HepG2 (cell line): ENCODE measurements around the gene GPR62. TPM values are rescaled to one million over a fixed set of nuclear protein-coding genes. Genes with fewer than 3 reads are reported as not detected.

Experiments
- AHR ChIP-seq: IDR thresholded peaks from 2 replicates; pipeline ENCODE4 v1.6.1; 2018; ENCODE audit warnings: missing genetic modification reagents, missing compliant biosample characterization
- ATRX ChIP-seq: sonication (generic); formaldehyde crosslinking; IDR thresholded peaks from 2 replicates; pipeline ENCODE4 v1.4.0; 2020; ENCODE audit warnings: missing genetic modification reagents, borderline replicate concordance
- CEBPG ChIP-seq: IDR thresholded peaks from 2 replicates; pipeline ENCODE4 v1.6.1; 2016
- GATAD1 ChIP-seq: IDR thresholded peaks from 2 replicates; pipeline ENCODE4 v1.6.1; 2016; ENCODE audit warnings: missing genetic modification reagents, missing compliant biosample characterization
- HOXA7 ChIP-seq: sonication (generic); formaldehyde crosslinking; IDR thresholded peaks from 2 replicates; pipeline ENCODE4 v1.8.1; 2022; ENCODE audit warnings: mild to moderate bottlenecking, missing genetic modification reagents, moderate library complexity
- ISL2 ChIP-seq: sonication (generic); formaldehyde crosslinking; IDR thresholded peaks from 2 replicates; pipeline ENCODE4 v1.5.0; 2020; ENCODE audit warnings: missing genetic modification reagents
- KDM3A ChIP-seq: IDR thresholded peaks from 2 replicates; pipeline ENCODE4 v1.6.1; 2018; ENCODE audit warnings: low read depth, missing compliant biosample characterization
- MIER3 ChIP-seq: IDR thresholded peaks from 2 replicates; pipeline ENCODE4 v1.6.1; 2016; ENCODE audit warnings: missing compliant biosample characterization, borderline replicate concordance
- MTA1 ChIP-seq: sonication (generic); formaldehyde crosslinking; IDR thresholded peaks from 2 replicates; pipeline ENCODE4 v1.4.0; 2020; ENCODE audit warnings: missing genetic modification reagents, mild to moderate bottlenecking, borderline replicate concordance
- NCOA1 ChIP-seq: sonication (generic); formaldehyde crosslinking; IDR thresholded peaks from 2 replicates; pipeline ENCODE4 v1.9.0; 2021; ENCODE audit warnings: missing genetic modification reagents
- SCMH1 ChIP-seq: sonication (generic); formaldehyde crosslinking; IDR thresholded peaks from 2 replicates; pipeline ENCODE4 v1.9.0; 2021; ENCODE audit warnings: missing genetic modification reagents, mild to moderate bottlenecking, borderline replicate concordance
- YEATS4 ChIP-seq: sonication (generic); formaldehyde crosslinking; IDR thresholded peaks from 2 replicates; pipeline ENCODE4 v1.4.0; 2020; ENCODE audit warnings: missing genetic modification reagents, borderline replicate concordance
- ZKSCAN1 ChIP-seq: fragments of 150-350 bp; IDR thresholded peaks from 2 replicates; pipeline ENCODE4 v1.6.1; 2014; ENCODE audit warnings: low read length
- ZNF20 ChIP-seq: sonication (generic); formaldehyde crosslinking; IDR thresholded peaks from 2 replicates; pipeline ENCODE4 v1.4.0; 2020; ENCODE audit warnings: mild to moderate bottlenecking, moderate library complexity, missing genetic modification reagents
- ZNF234 ChIP-seq: sonication (generic); formaldehyde crosslinking; conservative IDR thresholded peaks from 2 replicates; pipeline ENCODE4 v1.5.1; 2020; ENCODE audit warnings: mild to moderate bottlenecking, missing genetic modification reagents
- ZNF501 ChIP-seq: sonication (generic); formaldehyde crosslinking; IDR thresholded peaks from 2 replicates; pipeline ENCODE4 v1.5.1; 2020; ENCODE audit warnings: mild to moderate bottlenecking, moderate library complexity, missing genetic modification reagents
- ZNF709 ChIP-seq: sonication (generic); formaldehyde crosslinking; IDR thresholded peaks from 2 replicates; pipeline ENCODE4 v1.5.0; 2020; ENCODE audit warnings: mild to moderate bottlenecking, missing genetic modification reagents
- ZNF777 ChIP-seq: sonication (generic); formaldehyde crosslinking; IDR thresholded peaks from 2 replicates; pipeline ENCODE4 v1.4.0; 2020; ENCODE audit warnings: missing genetic modification reagents
- polyA plus RNA-seq, 8 experiments: library from polyadenylated mRNA; depleted of rRNA in 3 of 8; stranded (reverse) in 7 of 8; unstranded in 1 of 8; fragments of >200 nt; fragmentation: Illumina TruSeq in 4 of 8; extraction: Trizol in 4 of 8; gene quantifications; 2 replicates each; pipeline versions ENCODE4 v1.2.1 to v1.2.3, GENCODE V29; 2011 to 2016; ENCODE audit warnings: low read depth in 4 of 8, missing spikeins in 1 of 8, mixed read lengths in 1 of 8; ENCODE audit not compliant: insufficient read depth in 1 of 8
- total RNA-seq, 5 experiments: library from RNA; depleted of rRNA; stranded (reverse); fragments of >200 nt; fragmentation: Illumina TruSeq; extraction: Trizol; gene quantifications; 2 replicates each; pipeline ENCODE4 v1.2.3, GENCODE V29; 2016; ENCODE audit warnings: low read depth in 1 of 5
- TF ChIP-seq, protein P1 (sequence below): IDR thresholded peaks from 2 replicates; pipeline ENCODE4 v1.6.1; 2012; ENCODE audit warnings: low read length, improper control_type of control experiment
- TF ChIP-seq, protein P2 (sequence below): sonication (generic); formaldehyde crosslinking; IDR thresholded peaks from 2 replicates; pipeline ENCODE4 v1.8.1; 2023; ENCODE audit warnings: mild to moderate bottlenecking, missing genetic modification reagents, borderline replicate concordance
- TF ChIP-seq, protein P3 (sequence below): sonication (generic); formaldehyde crosslinking; IDR thresholded peaks from 2 replicates; pipeline ENCODE4 v1.4.0; 2020; ENCODE audit warnings: missing genetic modification reagents, mild to moderate bottlenecking, borderline replicate concordance
- TF ChIP-seq, protein P4 (sequence below): IDR thresholded peaks from 2 replicates; pipeline ENCODE4 v1.4.0; 2020; ENCODE audit warnings: mild to moderate bottlenecking, missing genetic modification reagents

Gene GPR62
- total and polyA plus RNA-seq, 2 of the 13 experiments (the other 11 are each of a cell fraction or from before 2014, with no cell fraction given), result not detected

DNA sequence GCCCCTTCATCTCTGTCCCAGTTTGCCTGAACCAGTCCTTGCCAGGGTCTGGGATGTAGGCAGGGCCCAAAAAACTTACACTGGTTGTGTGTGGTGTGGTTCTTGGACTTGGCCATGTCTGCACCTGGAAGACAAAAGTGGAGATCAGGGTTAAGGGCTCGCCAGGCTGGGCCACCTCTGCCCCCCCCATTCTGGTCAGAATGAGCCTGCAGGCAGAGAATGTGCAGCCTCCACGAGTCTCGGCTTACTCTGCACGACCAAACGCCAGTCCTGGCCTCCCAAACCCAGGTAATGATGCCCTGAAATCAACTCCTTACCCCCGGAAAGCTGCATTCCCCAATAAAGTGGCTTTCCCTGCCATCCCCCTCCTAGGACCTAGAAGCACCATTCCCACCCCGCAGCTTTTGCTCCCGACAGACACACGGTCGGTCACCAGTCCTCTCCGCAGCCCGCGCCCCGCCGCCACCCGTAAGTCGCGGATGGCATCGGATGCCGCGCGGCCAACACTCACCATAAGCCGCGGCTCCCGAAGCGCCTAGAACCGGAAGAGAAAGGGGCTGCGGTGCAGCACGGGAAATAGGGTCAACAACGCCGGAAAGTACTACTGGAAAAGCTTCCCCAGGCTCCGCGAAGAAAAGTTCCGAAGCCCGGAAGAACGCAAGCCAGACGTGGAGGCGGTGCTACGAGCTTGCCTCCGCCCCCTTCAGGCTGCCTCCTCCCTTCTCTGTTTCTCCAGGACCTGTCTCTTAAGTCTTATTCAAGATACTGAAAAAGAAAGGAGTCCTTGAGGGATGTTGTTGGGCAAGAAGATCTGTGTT is 40.4 kb downstream of the GPR62 start, which contains the start of gene RPL29 (continued):
- TF ChIP-seq, protein P1, sequence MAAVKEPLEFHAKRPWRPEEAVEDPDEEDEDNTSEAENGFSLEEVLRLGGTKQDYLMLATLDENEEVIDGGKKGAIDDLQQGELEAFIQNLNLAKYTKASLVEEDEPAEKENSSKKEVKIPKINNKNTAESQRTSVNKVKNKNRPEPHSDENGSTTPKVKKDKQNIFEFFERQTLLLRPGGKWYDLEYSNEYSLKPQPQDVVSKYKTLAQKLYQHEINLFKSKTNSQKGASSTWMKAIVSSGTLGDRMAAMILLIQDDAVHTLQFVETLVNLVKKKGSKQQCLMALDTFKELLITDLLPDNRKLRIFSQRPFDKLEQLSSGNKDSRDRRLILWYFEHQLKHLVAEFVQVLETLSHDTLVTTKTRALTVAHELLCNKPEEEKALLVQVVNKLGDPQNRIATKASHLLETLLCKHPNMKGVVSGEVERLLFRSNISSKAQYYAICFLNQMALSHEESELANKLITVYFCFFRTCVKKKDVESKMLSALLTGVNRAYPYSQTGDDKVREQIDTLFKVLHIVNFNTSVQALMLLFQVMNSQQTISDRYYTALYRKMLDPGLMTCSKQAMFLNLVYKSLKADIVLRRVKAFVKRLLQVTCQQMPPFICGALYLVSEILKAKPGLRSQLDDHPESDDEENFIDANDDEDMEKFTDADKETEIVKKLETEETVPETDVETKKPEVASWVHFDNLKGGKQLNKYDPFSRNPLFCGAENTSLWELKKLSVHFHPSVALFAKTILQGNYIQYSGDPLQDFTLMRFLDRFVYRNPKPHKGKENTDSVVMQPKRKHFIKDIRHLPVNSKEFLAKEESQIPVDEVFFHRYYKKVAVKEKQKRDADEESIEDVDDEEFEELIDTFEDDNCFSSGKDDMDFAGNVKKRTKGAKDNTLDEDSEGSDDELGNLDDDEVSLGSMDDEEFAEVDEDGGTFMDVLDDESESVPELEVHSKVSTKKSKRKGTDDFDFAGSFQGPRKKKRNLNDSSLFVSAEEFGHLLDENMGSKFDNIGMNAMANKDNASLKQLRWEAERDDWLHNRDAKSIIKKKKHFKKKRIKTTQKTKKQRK, result no peak
- TF ChIP-seq ZNF20 (CRISPR knock-in tag), result no peak
- TF ChIP-seq, protein P2, sequence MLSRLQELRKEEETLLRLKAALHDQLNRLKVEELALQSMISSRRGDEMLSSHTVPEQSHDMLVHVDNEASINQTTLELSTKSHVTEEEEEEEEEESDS (CRISPR knock-in tag), result 0 out of 2 replicates have a peak, but pooled peaks have one; percentile 15
- peak; percentile 98 for TF ChIP-seq GATAD1 (CRISPR knock-in tag)
- TF ChIP-seq CEBPG, result no peak; the same call in 1 of the 2 replicates
- no peak for TF ChIP-seq HOXA7 (CRISPR knock-in tag)
- TF ChIP-seq ATRX (CRISPR knock-in tag), result no peak
- peak; percentile 90 for TF ChIP-seq ZNF501 (CRISPR knock-in tag)
- peak; percentile 98; the same call in 1 of the 2 replicates for TF ChIP-seq AHR (CRISPR knock-in tag)
- no peak; the same call in 1 of the 2 replicates for TF ChIP-seq ZNF709 (CRISPR knock-in tag)
- TF ChIP-seq SCMH1, result no peak
- TF ChIP-seq, protein P3, sequence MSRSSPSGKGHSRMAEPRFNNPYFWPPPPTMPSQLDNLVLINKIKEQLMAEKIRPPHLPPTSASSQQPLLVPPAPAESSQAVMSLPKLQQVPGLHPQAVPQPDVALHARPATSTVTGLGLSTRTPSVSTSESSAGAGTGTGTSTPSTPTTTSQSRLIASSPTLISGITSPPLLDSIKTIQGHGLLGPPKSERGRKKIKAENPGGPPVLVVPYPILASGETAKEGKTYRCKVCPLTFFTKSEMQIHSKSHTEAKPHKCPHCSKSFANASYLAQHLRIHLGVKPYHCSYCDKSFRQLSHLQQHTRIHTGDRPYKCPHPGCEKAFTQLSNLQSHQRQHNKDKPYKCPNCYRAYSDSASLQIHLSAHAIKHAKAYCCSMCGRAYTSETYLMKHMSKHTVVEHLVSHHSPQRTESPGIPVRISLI (CRISPR knock-in tag), result peak; percentile 70; the same call in 1 of the 2 replicates
- TF ChIP-seq, protein P4, sequence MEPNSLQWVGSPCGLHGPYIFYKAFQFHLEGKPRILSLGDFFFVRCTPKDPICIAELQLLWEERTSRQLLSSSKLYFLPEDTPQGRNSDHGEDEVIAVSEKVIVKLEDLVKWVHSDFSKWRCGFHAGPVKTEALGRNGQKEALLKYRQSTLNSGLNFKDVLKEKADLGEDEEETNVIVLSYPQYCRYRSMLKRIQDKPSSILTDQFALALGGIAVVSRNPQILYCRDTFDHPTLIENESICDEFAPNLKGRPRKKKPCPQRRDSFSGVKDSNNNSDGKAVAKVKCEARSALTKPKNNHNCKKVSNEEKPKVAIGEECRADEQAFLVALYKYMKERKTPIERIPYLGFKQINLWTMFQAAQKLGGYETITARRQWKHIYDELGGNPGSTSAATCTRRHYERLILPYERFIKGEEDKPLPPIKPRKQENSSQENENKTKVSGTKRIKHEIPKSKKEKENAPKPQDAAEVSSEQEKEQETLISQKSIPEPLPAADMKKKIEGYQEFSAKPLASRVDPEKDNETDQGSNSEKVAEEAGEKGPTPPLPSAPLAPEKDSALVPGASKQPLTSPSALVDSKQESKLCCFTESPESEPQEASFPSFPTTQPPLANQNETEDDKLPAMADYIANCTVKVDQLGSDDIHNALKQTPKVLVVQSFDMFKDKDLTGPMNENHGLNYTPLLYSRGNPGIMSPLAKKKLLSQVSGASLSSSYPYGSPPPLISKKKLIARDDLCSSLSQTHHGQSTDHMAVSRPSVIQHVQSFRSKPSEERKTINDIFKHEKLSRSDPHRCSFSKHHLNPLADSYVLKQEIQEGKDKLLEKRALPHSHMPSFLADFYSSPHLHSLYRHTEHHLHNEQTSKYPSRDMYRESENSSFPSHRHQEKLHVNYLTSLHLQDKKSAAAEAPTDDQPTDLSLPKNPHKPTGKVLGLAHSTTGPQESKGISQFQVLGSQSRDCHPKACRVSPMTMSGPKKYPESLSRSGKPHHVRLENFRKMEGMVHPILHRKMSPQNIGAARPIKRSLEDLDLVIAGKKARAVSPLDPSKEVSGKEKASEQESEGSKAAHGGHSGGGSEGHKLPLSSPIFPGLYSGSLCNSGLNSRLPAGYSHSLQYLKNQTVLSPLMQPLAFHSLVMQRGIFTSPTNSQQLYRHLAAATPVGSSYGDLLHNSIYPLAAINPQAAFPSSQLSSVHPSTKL (CRISPR knock-in tag), result peak; percentile 56; the same call in 1 of the 2 replicates
- TF ChIP-seq MTA1 (CRISPR knock-in tag), result peak; percentile 64; the same call in 1 of the 2 replicates
- peak; percentile 63 for TF ChIP-seq ZNF777 (CRISPR knock-in tag)
- TF ChIP-seq ZNF234 (CRISPR knock-in tag), result no peak
- TF ChIP-seq ISL2 (CRISPR knock-in tag), result peak; percentile 89
- TF ChIP-seq YEATS4 (CRISPR knock-in tag), result peak; percentile 97
- TF ChIP-seq ZKSCAN1, result no peak
- TF ChIP-seq MIER3, result peak; percentile 89
- TF ChIP-seq NCOA1, result peak; percentile 69; the same call in 1 of the 2 replicates
- TF ChIP-seq KDM3A (CRISPR knock-in tag), result peak; percentile 83
